ENCODE results near the gene MYPN.

The MYPN gene

GRCh38 chr10:68108051-68108450, 1.2 kb upstream of the MYPN start:
- ChIA-PET POLR2A (no interaction called here), CTCF (interaction anchor here (0.6 kb wide), 1 partner anchor 285 kb away, joined by 3 read pairs; no protein-coding TSS in a partner anchor)
- no peak overlapping the region for H3K27ac ChIP-seq (ENCODE audit: extremely low read depth, low read depth, low read length)

GRCh38 chr10:68108653-68109052, 635 bp upstream of the MYPN start:
- POLR2A ChIA-PET, result no interaction called here
- Histone ChIP-seq H3K4me3 (ENCODE audit: low read depth, low read length) (no peak overlapping the region), H3K27ac (ENCODE audit: extremely low read depth, low read depth, low read length) (no peak overlapping the region), H3K36me3 (ENCODE audit: control insufficient read depth in 2 of 2, insufficient read depth in 1 of 2, low read length in 2 of 2) (no peaks in the 10 kb centered on the region), H3K4me1 (ENCODE audit: control insufficient read depth, insufficient read depth, low read length) (peaks cover 18% of the 10 kb centered on the region), H3K9me3 (ENCODE audit: control insufficient read depth, insufficient read depth, low read depth, low read length) (no peaks in the 10 kb centered on the region)
- TF ChIP-seq ZNF600 (tag by site-specific recombination; IDR thresholded peaks at IDR 0.05), result no peak
- no peak for TF ChIP-seq ZNF169 (tag by site-specific recombination; IDR thresholded peaks at IDR 0.05)
- TF ChIP-seq ZNF621 (tag by site-specific recombination; IDR thresholded peaks at IDR 0.05), result no peak
- no peak for TF ChIP-seq ZNF513 (tag by site-specific recombination; IDR thresholded peaks at IDR 0.05)
- TF ChIP-seq ZNF677 (tag by site-specific recombination; IDR thresholded peaks at IDR 0.05), result no peak
- no peak for TF ChIP-seq ZNF114 (tag by site-specific recombination; IDR thresholded peaks at IDR 0.05)
- CTCF ChIA-PET, result interaction anchor here (0.6 to 1.2 kb wide), 2 partner anchors 10 to 286 kb away, joined by 3 to 4 read pairs; no protein-coding TSS in a partner anchor

More at GRCh38 chr10:68108051-68108450, 1.2 kb upstream of the MYPN start:
- Histone ChIP-seq H3K4me3 (ENCODE audit: low read depth, low read length) (no peak overlapping the region), H3K9me3 (ENCODE audit: control insufficient read depth, insufficient read depth, low read depth, low read length) (no peaks in the 10 kb centered on the region), H3K4me1 (ENCODE audit: control insufficient read depth, insufficient read depth, low read length) (peaks cover 18% of the 10 kb centered on the region), H3K36me3 (ENCODE audit: control insufficient read depth in 2 of 2, insufficient read depth in 1 of 2, low read length in 2 of 2) (no peaks in the 10 kb centered on the region)
- no peak for TF ChIP-seq ZNF274 (IDR thresholded peaks at IDR 0.05; ENCODE audit: low read length)
- no peak for TF ChIP-seq ZNF274 (tag by site-specific recombination; IDR thresholded peaks at IDR 0.05; ENCODE audit: borderline replicate concordance)
- no peak for TF ChIP-seq ZSCAN16 (tag by site-specific recombination; IDR thresholded peaks at IDR 0.05)
- TF ChIP-seq ZNF394 (tag by site-specific recombination; IDR thresholded peaks at IDR 0.05; ENCODE audit: borderline replicate concordance), result no peak
- no peak for TF ChIP-seq MYNN (tag by site-specific recombination; IDR thresholded peaks at IDR 0.05; ENCODE audit: borderline replicate concordance)
- no peak for TF ChIP-seq ZNF280C (tag by site-specific recombination; IDR thresholded peaks at IDR 0.05)
- TF ChIP-seq GFI1B (tag by site-specific recombination; IDR thresholded peaks at IDR 0.05), result no peak
- TF ChIP-seq ZNF37A (tag by site-specific recombination; IDR thresholded peaks at IDR 0.05), result no peak
- no peak for TF ChIP-seq ZNF585B (tag by site-specific recombination; IDR thresholded peaks at IDR 0.05)
- no peak for TF ChIP-seq KLF16 (tag by site-specific recombination; IDR thresholded peaks at IDR 0.05)
- no peak for TF ChIP-seq PRDM1 (tag by site-specific recombination; IDR thresholded peaks at IDR 0.05)
- TF ChIP-seq ZNF626 (tag by site-specific recombination; IDR thresholded peaks at IDR 0.05), result no peak
- no peak for TF ChIP-seq ZNF426 (tag by site-specific recombination; IDR thresholded peaks at IDR 0.05)
- TF ChIP-seq FEZF1 (tag by site-specific recombination; IDR thresholded peaks at IDR 0.05), result no peak
- no peak for TF ChIP-seq ZNF785 (tag by site-specific recombination; IDR thresholded peaks at IDR 0.05)
- no peak for TF ChIP-seq ZNF223 (tag by site-specific recombination; IDR thresholded peaks at IDR 0.05)
- no peak for TF ChIP-seq KLF10 (tag by site-specific recombination; IDR thresholded peaks at IDR 0.05)
